Pancreas (tissue), 10 donors: ENCODE results near the gene CDKL5. TPM values are rescaled to one million over a fixed set of nuclear protein-coding genes. Genes with fewer than 3 reads are reported as not detected.

Experiments used
- ATAC-seq, 4 donors: fragments of 200-7000 bp; cut with Tn5 transposase; one replicate each; pipeline versions ENCODE4 v1.8.0 to v1.9.1; 2020; ENCODE audit warnings: mild to moderate bottlenecking in 4 of 4, moderate library complexity in 4 of 4
- DNase-seq, 6 donors: peaks; one replicate each; pipeline ENCODE4 v3.0.0-alpha.2; 2020
- FAIRE-seq: peaks from 2 replicates; lab custom pipeline; 2012; peaks lifted over from hg19 to GRCh38; lab: Jason Lieb, UNC
- H3K27ac ChIP-seq, 4 donors: fragments of 200-600 bp; sonication (generic); 1 replicate in 3 of 4; 2 replicates in 1 of 4; pipeline versions ENCODE4 v1.5.0 to v1.8.0; 2020
- H3K27me3 ChIP-seq, 4 donors: fragments of 200-600 bp; one replicate each; pipeline ENCODE4 v1.8.0; 2021
- H3K36me3 ChIP-seq, 3 donors: fragments of 200-600 bp; sonication (generic) in 1 of 3; one replicate each; pipeline versions ENCODE4 v1.5.0 to v1.8.0; 2020 to 2021
- H3K4me1 ChIP-seq, 3 donors: fragments of 200-600 bp; one replicate each; pipeline ENCODE4 v1.8.0; 2021
- H3K4me3 ChIP-seq, 4 donors: fragments of 200-600 bp; sonication (generic) in 2 of 4; one replicate each; pipeline versions ENCODE4 v1.5.0 to v1.8.0; 2020 to 2021
- H3K9me3 ChIP-seq, 4 donors: fragments of 200-600 bp; one replicate each; pipeline ENCODE4 v1.8.0; 2021
- WGBS, 2 donors: extraction: QIAGEN DNeasy Blood & Tissue Kit; methylation state at CpG; one replicate each; pipeline ENCODE4 v1.1.7; 2013; 5-methylcytosine and 5-hydroxymethylcytosine counted together
- intact Hi-C, 3 donors: fragments of 100-400 bp; cut with DNase I; formaldehyde crosslinking; loops; one replicate each; pipeline versions ENCODE4 v1.11.1 to v1.14.2; 2022
- polyA plus RNA-seq, 2 donors: library from polyadenylated mRNA; stranded (reverse); fragments of 200-250 nt; gene quantifications; one replicate each; pipeline ENCODE4 v1.2.3, GENCODE V29; 2013
- total RNA-seq, 6 donors: library from RNA; stranded (reverse); fragmentation: NEBNext Ultra II Directional in 4 of 6; extraction: Animal tissue kit (Norgen Biotek cat#: 25700) in 4 of 6; gene quantifications; one replicate each; pipeline versions ENCODE4 v1.2.1 to v1.2.4, GENCODE V29; 2021 to 2023
- TF ChIP-seq, protein P1 (sequence below), 4 donors: fragments of 200-600 bp; sonication (generic) in 3 of 4; IDR thresholded peaks; one replicate each; pipeline versions ENCODE4 v1.5.0 to v1.8.0; 2021; ENCODE audit warnings: antibody characterized with exemption in 4 of 4
- donor health status: healthy with polysubstance abuse.
- donor health status: DM: no; HTN: no; CAD: no; lungs with moderate emphysema.
- donor health status: DM: no; HTN: no; CAD: no.
- donor health status: control.
- donor health status: control.
- donor health status: Bipolar disorder and iron deficiency.
- donor health status: DM: yes; HTN: yes; CAD: no.
- donor health status: DM: no; HTN: no; CAD: no.
- donor health status: DM: no; HTN: no; CAD: no.
- donor health status: DM: yes; HTN: yes; CAD: no.

The CDKL5 gene
- total and polyA plus RNA-seq, 8 donors, result 0.76 to 11.5 (median 4.4) TPM

DNA sequence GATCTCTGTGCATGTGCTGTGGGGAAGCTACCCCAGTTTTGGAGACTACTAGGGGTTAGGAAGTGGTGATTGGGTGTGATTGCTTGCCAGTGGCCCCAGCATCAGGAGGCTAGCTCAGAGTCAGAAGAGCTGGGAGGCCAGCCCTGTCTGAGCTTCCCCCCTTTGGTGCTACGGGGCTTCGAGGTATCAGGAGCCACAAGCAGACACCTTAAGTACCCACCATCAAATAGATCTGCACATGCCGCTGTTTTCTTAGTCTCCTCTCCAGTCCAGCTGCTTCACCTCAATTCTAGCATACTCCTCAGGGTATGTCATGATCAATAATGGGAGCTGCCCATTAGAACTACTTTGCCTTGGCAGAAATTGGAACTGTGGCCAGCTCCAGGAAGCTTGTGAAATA, 271.2 kb downstream of the CDKL5 start:
- TF ChIP-seq, protein P1, sequence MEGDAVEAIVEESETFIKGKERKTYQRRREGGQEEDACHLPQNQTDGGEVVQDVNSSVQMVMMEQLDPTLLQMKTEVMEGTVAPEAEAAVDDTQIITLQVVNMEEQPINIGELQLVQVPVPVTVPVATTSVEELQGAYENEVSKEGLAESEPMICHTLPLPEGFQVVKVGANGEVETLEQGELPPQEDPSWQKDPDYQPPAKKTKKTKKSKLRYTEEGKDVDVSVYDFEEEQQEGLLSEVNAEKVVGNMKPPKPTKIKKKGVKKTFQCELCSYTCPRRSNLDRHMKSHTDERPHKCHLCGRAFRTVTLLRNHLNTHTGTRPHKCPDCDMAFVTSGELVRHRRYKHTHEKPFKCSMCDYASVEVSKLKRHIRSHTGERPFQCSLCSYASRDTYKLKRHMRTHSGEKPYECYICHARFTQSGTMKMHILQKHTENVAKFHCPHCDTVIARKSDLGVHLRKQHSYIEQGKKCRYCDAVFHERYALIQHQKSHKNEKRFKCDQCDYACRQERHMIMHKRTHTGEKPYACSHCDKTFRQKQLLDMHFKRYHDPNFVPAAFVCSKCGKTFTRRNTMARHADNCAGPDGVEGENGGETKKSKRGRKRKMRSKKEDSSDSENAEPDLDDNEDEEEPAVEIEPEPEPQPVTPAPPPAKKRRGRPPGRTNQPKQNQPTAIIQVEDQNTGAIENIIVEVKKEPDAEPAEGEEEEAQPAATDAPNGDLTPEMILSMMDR (IDR thresholded peaks at IDR 0.05), result no peak
- ATAC-seq (no peak), FAIRE-seq (no peak), DNase-seq (no peak)
- Histone ChIP-seq H3K27ac (no peak overlapping the region), H3K4me3 (no peak overlapping the region), H3K36me3 (no peaks in the 10 kb centered on the region), H3K4me1 (no peaks in the 10 kb centered on the region), H3K9me3 (no peaks in the 10 kb centered on the region), H3K27me3 (no peaks in the 10 kb centered on the region)
- intact Hi-C loops, result no loop called here
- WGBS, 2 donors, result 77 to 87% methylated on average over 3 of the region's 3 CpGs

DNA sequence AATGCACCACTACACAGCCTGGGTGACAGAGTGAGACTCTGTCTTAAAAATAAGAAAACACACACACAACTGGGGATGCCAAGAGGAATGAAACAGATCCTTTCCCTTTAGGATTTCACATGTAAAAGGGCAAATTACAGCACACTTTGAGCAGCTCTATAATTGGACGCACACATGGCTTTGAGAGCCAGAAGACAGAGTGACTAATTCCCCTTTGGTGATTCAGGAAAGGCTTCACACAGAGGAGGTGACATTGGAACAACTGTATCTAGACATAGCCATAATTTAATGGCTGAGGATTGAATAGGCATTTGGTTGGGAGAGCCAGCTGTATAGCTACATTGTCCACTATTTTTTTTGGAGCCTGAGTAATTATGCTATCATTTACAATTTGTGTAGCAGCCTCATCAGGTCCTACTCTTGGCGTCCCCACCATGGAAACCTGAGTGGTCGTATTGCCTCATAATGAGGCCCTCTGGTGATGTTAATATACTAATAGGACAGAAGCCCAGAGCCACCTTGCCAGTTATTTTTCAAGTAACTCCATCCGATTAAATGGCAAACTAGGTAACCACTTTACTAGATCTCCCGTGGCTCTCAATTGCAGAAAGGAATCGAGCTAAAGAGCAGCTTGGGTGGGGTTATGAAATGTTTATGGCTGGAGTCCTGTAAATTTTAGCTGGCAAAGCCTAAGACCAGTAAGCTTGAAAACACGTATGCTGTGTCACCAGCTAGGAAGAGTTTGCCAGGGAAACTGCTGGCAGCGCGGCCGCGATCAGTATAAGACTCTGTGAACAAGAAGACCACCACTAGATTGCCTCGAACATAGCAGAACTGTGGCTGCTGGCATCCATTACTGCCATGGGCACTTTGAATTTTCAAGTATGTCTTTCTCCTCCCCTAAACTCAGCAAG, 273.6 kb downstream of the CDKL5 start:
- Histone ChIP-seq H3K27me3 (no peaks in the 10 kb centered on the region), H3K4me1 (no peaks in the 10 kb centered on the region), H3K36me3 (no peaks in the 10 kb centered on the region), H3K9me3 (no peaks in the 10 kb centered on the region), H3K27ac (no peak overlapping the region), H3K4me3 (no peak overlapping the region)
- DNase-seq, result no peak
- ATAC-seq, result no peak
- TF ChIP-seq, protein P1 (IDR thresholded peaks at IDR 0.05), result no peak
- WGBS, 2 donors, result 85 to 89% methylated on average over 12 of the region's 12 CpGs
- intact Hi-C loops, result no loop called here
- FAIRE-seq, result no peak

DNA sequence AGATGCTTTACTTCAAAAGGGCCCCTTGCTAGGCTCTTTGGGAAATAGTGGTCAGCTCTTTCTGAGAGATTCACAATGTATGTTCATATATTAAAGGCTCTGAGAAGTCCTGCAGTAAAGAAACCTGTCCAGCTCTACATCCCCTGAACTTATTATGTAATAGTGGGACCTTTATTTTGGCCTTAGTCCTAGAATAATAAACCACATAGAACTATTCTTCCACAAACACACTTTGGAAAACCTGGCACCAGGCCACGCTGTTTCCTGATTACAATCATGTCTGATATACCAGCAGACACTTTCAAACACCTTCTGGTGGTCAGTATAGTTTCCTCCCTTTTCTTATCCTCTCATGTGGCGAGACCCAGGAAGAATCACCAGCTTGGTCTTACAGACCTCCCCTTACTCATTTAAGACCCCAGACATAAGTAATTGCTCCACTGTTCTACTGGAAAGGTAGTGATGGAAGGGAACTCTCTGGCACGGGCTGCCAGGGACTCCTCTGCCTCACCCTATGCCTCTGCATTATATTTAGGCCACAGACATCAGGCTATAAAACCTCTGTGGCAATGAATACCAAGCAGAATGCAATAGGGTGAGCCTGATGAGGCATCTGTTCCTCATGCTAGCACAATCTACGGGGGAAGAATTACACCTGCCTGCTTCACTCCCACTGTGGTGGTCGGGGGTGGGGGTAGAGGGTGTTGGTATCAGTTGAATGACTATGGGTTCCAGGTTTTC, 276.4 kb downstream of the CDKL5 start:
- FAIRE-seq (no peak), ATAC-seq (no peak), DNase-seq (peak in 2 of 6 donors; percentile 23 to 42)
- intact Hi-C loops, result no loop called here
- Histone ChIP-seq H3K27ac (no peak overlapping the region), H3K4me1 (no peaks in the 10 kb centered on the region), H3K4me3 (no peak overlapping the region), H3K9me3 (no peaks in the 10 kb centered on the region), H3K27me3 (no peaks in the 10 kb centered on the region), H3K36me3 (no peaks in the 10 kb centered on the region)
- 69 to 71% methylated on average over 5 of the region's 5 CpGs for WGBS, 2 donors
- TF ChIP-seq, protein P1 (IDR thresholded peaks at IDR 0.05), result no peak

DNA sequence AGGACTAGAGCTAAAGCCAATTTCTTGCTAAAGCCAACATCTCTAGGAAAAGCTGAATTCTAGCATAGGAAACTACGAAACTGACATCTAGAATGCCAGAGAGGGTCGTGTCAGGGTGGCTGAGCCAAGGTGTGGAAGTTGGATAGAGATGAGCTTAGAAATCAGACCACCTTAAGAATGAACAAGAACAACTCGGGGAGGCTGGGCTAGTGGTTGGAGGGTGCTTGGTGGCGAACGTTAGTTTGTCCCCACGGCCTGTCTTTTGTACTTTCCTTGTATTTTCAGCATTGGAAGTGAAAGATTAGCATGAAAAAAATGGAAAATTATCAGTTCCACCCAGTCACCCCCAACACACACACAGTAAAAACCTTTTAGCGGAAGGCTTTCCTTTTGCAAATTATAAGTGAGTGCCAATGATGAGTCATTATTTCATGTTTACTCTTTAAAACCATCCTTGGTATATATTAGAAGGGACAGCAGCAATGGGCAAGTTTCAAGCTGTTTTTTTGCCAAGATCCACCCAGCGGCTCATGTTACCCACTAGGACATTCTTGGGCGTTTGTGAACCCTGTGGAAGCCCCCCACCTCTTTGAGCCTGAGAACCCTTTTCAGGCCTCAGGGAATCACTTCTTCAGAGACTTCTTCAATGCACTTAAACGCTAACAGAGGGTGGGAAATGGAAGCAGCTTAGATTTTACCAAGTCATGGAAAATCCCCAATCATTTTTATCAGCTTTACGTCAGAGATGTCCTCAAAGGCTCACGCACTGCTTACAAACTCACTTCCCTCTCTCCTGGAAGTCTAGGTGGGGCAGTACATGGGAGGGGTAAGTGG, 277.2 kb downstream of the CDKL5 start:
- peak in 2 of 4 donors; percentile 24 to 71 for ATAC-seq
- FAIRE-seq, result no peak
- H3K27ac ChIP-seq, result no peak overlapping the region

More for the DNA sequence above, 277.2 kb downstream of the CDKL5 start:
- TF ChIP-seq, protein P1 (IDR thresholded peaks at IDR 0.05), result no peak
- no peaks in the 10 kb centered on the region for H3K36me3 ChIP-seq
- DNase-seq, result no peak
- 67% methylated on average over 12 of the region's 12 CpGs for WGBS, 2 donors
- intact Hi-C loops, result no loop called here
- H3K4me3 ChIP-seq, result no peak overlapping the region
- no peaks in the 10 kb centered on the region for H3K9me3 ChIP-seq
- H3K27me3 ChIP-seq, result no peaks in the 10 kb centered on the region
- H3K4me1 ChIP-seq, result no peaks in the 10 kb centered on the region

Other genes with a start within 250 kb of the CDKL5 start
- gene BEND2, start 204.7 kb upstream of the CDKL5 start, total RNA-seq, result not detected
- gene BEND2, start 204.7 kb upstream of the CDKL5 start, polyA plus RNA-seq, result not detected
- gene SCML2, start 70.9 kb upstream of the CDKL5 start, total RNA-seq, result 1 to 10 TPM in 1 of 6 donors, under 1 TPM in 5; 0.63 to 1.1 (median 0.86) TPM
- gene SCML2, start 70.9 kb upstream of the CDKL5 start, polyA plus RNA-seq, result 1 to 10 TPM; 1.3 to 2.9 TPM
- gene RS1, start 246.5 kb downstream of the CDKL5 start, total RNA-seq, result not detected
- gene RS1, start 246.5 kb downstream of the CDKL5 start, polyA plus RNA-seq, result not detected